Neuronal stem cell (in vitro differentiated cells): ENCODE results near the gene PATJ.
A peak's percentile ranks its signal among the peaks of the same experiment; 100 is the strongest.
"Not testable (repeated sequence)": the region's sequence is repeated elsewhere in the genome, so short reads cannot be mapped to it uniquely, and the experiment has no call there.

ENCODE experiments used
- DNase-seq: peaks from one replicate; pipeline ENCODE4 v3.0.0-alpha.2; 2013; ENCODE audit warnings: low spot score
- H2AFZ ChIP-seq: one replicate; pipeline ENCODE4 v1.6.1; 2013; ENCODE audit warnings: mild to moderate bottlenecking, low read length, inconsistent platforms
- H2AK5ac ChIP-seq: 2 replicates; pipeline ENCODE4 v1.6.1; 2013; ENCODE audit warnings: low read depth, mild to moderate bottlenecking, inconsistent platforms, low read length, moderate library complexity, mixed read lengths
- H2BK120ac ChIP-seq: 2 replicates; pipeline ENCODE4 v1.6.1; 2013; ENCODE audit warnings: low read depth, mild to moderate bottlenecking, inconsistent platforms, low read length, moderate library complexity, mixed read lengths
- H2BK12ac ChIP-seq: one replicate; pipeline ENCODE4 v1.6.1; 2013; ENCODE audit warnings: low read length, inconsistent platforms
- H2BK15ac ChIP-seq: 2 replicates; pipeline ENCODE4 v1.6.1; 2013; ENCODE audit warnings: mild to moderate bottlenecking, low read length, inconsistent platforms, mixed read lengths
- H2BK5ac ChIP-seq: one replicate; pipeline ENCODE4 v1.6.1; 2013; ENCODE audit warnings: inconsistent platforms, mild to moderate bottlenecking, low read length, moderate library complexity
- H3K14ac ChIP-seq: one replicate; pipeline ENCODE4 v1.6.1; 2013; ENCODE audit warnings: low read length, inconsistent platforms
- H3K18ac ChIP-seq: 2 replicates; pipeline ENCODE4 v1.6.1; 2013; ENCODE audit warnings: low read length, inconsistent platforms
- H3K23ac ChIP-seq: 2 replicates; pipeline ENCODE4 v1.6.1; 2013; ENCODE audit warnings: low read depth, mild to moderate bottlenecking, mixed read lengths, low read length, inconsistent platforms; ENCODE audit not compliant: poor library complexity
- H3K27ac ChIP-seq: replicated peaks from 3 replicates; pipeline ENCODE4 v1.5.1; 2013; ENCODE audit warnings: low read length, inconsistent platforms
- H3K27me3 ChIP-seq, 3 experiments: 2 replicates each; pipeline ENCODE4 v1.6.1; 2013; ENCODE audit warnings: low read length in 3 of 3, mild to moderate bottlenecking in 2 of 3, inconsistent platforms in 1 of 3, low read depth in 1 of 3, mixed read lengths in 1 of 3, moderate library complexity in 1 of 3; ENCODE audit not compliant: control insufficient read depth in 3 of 3, insufficient read depth in 3 of 3
- H3K36me3 ChIP-seq, 2 donors: replicated peaks in 1 of 2; 2 replicates each; pipeline ENCODE4 v1.6.1; 2013; ENCODE audit warnings: low read length in 2 of 2; ENCODE audit not compliant: control insufficient read depth in 2 of 2, insufficient read depth in 2 of 2
- H3K4ac ChIP-seq: 2 replicates; pipeline ENCODE4 v1.6.1; 2013; ENCODE audit warnings: inconsistent platforms, mild to moderate bottlenecking, low read length, moderate library complexity
- H3K4me1 ChIP-seq, 2 donors: 1 replicate in 1 of 2; 2 replicates in 1 of 2; pipeline ENCODE4 v1.6.1; 2013; ENCODE audit warnings: low read length in 2 of 2, low read depth in 1 of 2; ENCODE audit not compliant: control insufficient read depth in 2 of 2, insufficient read depth in 1 of 2
- H3K4me2 ChIP-seq: one replicate; pipeline ENCODE4 v1.6.1; 2013; ENCODE audit warnings: mild to moderate bottlenecking, low read length, inconsistent platforms; ENCODE audit not compliant: insufficient read depth, poor library complexity, severe bottlenecking
- H3K4me3 ChIP-seq, 2 donors: 2 replicates each; pipeline ENCODE4 v1.5.1; 2013; ENCODE audit warnings: low read length in 2 of 2, mild to moderate bottlenecking in 2 of 2, inconsistent platforms in 1 of 2, moderate library complexity in 1 of 2
- H3K79me1 ChIP-seq: one replicate; pipeline ENCODE4 v1.6.1; 2013; ENCODE audit warnings: low read depth, mild to moderate bottlenecking, inconsistent platforms, low read length, moderate library complexity
- H3K9ac ChIP-seq: one replicate; pipeline ENCODE4 v1.6.1; 2013; ENCODE audit warnings: mild to moderate bottlenecking, low read depth, low read length, inconsistent platforms; ENCODE audit not compliant: poor library complexity
- H3K9me3 ChIP-seq, 2 donors: replicated peaks in 1 of 2; 2 replicates each; pipeline versions ENCODE3 to v1.6.1; 2013; ENCODE audit warnings: low read length in 2 of 2, mild to moderate bottlenecking in 2 of 2, inconsistent platforms in 1 of 2, low read depth in 1 of 2, mixed read lengths in 1 of 2, moderate library complexity in 1 of 2; ENCODE audit not compliant: control insufficient read depth in 2 of 2, insufficient read depth in 1 of 2
- H4K8ac ChIP-seq: one replicate; pipeline ENCODE4 v1.6.1; 2013; ENCODE audit warnings: low read depth, mild to moderate bottlenecking, inconsistent platforms, low read length, moderate library complexity
- H4K91ac ChIP-seq: one replicate; pipeline ENCODE4 v1.6.1; 2013; ENCODE audit warnings: low read length, low read depth, mild to moderate bottlenecking, inconsistent platforms; ENCODE audit not compliant: poor library complexity
- WGBS, 2 donors: extraction: QIAGEN DNeasy Blood & Tissue Kit; methylation state at CpG; one replicate each; pipeline ENCODE4 v1.1.7; 2013; ENCODE audit warnings: missing lambda C conversion rate in 2 of 2, mixed read lengths in 1 of 2; ENCODE audit not compliant: insufficient read length in 2 of 2, insufficient replicate concordance in 1 of 2; ENCODE audit errors: extremely low coverage in 2 of 2; 5-methylcytosine and 5-hydroxymethylcytosine counted together

The PATJ gene

GRCh38 chr1:62176597-62177312 lies 434.5 kb downstream of the PATJ start:
- Histone ChIP-seq H3K9me3 (no peaks in the 10 kb centered on the region), H3K4me3 (no peak overlapping the region), H3K4me2 (no peak overlapping the region), H4K8ac (no peak overlapping the region), H2BK15ac (no peak overlapping the region), H3K9ac (no peak overlapping the region), H2AK5ac (no peak overlapping the region), H2BK120ac (no peak overlapping the region), H2BK5ac (no peak overlapping the region), H3K79me1 (no peaks in the 10 kb centered on the region), H2BK12ac (no peak overlapping the region), H3K4ac (no peak overlapping the region), H3K18ac (no peak overlapping the region), H3K27me3 (no peaks in the 10 kb centered on the region), H3K23ac (no peak overlapping the region), H2AFZ (no peak overlapping the region), H4K91ac (no peak overlapping the region), H3K14ac (no peak overlapping the region), H3K4me1 (peaks cover 0 to 6% of the 10 kb centered on the region in 2 donors), H3K36me3 (no peaks in the 10 kb centered on the region), H3K27ac (no peak overlapping the region)
- WGBS, 2 donors, result no CpG with 5 or more reads among the region's 14 CpGs
- DNase-seq, result no peak

GRCh38 chr1:62177621-62178020 lies 435.3 kb downstream of the PATJ start:
- no peak overlapping the region for H4K8ac ChIP-seq
- H3K4me2 ChIP-seq, result no peak overlapping the region
- no peaks in the 10 kb centered on the region for H3K36me3 ChIP-seq
- no peak for DNase-seq
- H2BK5ac ChIP-seq, result no peak overlapping the region
- no peak overlapping the region for H3K4me3 ChIP-seq
- WGBS, 2 donors, result no CpG with 5 or more reads among the region's 1 CpG
- H3K18ac ChIP-seq, result no peak overlapping the region
- no peak overlapping the region for H2AK5ac ChIP-seq
- peaks cover 0 to 6% of the 10 kb centered on the region in 2 donors for H3K4me1 ChIP-seq
- H3K79me1 ChIP-seq, result no peaks in the 10 kb centered on the region
- H2BK12ac ChIP-seq, result no peak overlapping the region
- H3K4ac ChIP-seq, result no peak overlapping the region
- H3K27me3 ChIP-seq, result peaks cover 0 to 5% (median 0%) of the 10 kb centered on the region in 3 experiments
- H3K27ac ChIP-seq, result no peak overlapping the region
- H4K91ac ChIP-seq, result no peak overlapping the region
- H2BK15ac ChIP-seq, result no peak overlapping the region
- H3K23ac ChIP-seq, result no peak overlapping the region
- no peak overlapping the region for H3K14ac ChIP-seq
- H3K9ac ChIP-seq, result no peak overlapping the region
- H3K9me3 ChIP-seq, result no peaks in the 10 kb centered on the region
- H2BK120ac ChIP-seq, result no peak overlapping the region
- no peak overlapping the region for H2AFZ ChIP-seq

DNA sequence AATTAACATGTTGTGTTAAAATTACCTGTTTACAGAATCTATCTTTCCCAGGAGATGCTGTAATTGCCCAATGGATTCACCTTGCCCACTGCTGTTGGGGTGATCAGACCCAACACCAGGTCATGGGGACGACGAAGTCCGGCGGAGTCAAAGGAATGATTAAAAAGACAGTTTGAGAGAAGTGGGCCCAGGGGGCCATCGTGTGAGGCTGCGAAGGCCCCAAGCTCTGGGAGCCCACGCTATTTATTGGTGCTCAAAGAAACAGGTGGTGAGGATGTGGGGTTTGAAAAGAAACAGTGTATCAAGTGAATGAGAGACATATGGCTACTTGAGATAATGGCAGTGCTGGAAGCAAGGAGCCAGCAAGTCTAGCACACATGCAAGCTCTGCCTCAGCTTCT lies 436.1 kb downstream of the PATJ start:
- Histone ChIP-seq H2BK15ac (no peak overlapping the region), H2BK5ac (no peak overlapping the region), H3K4me1 (peaks cover 0 to 8% of the 10 kb centered on the region in 2 donors), H3K23ac (no peak overlapping the region), H4K8ac (no peak overlapping the region), H3K79me1 (no peaks in the 10 kb centered on the region), H3K18ac (peak overlapping the region; percentile 40), H4K91ac (no peak overlapping the region), H2BK12ac (peak overlapping the region; percentile 87), H3K27ac (no peak overlapping the region), H3K9me3 (no peaks in the 10 kb centered on the region), H3K14ac (no peak overlapping the region), H3K9ac (no peak overlapping the region), H3K36me3 (no peaks in the 10 kb centered on the region), H3K4me3 (no peak overlapping the region), H3K27me3 (peaks cover 0 to 6% (median 0%) of the 10 kb centered on the region in 3 experiments), H2AK5ac (peak overlapping the region; percentile 69), H3K4me2 (no peak overlapping the region), H2AFZ (no peak overlapping the region), H3K4ac (no peak overlapping the region), H2BK120ac (no peak overlapping the region)
- WGBS, 2 donors, result no CpG with 5 or more reads among the region's 7 CpGs
- no peak for DNase-seq

DNA sequence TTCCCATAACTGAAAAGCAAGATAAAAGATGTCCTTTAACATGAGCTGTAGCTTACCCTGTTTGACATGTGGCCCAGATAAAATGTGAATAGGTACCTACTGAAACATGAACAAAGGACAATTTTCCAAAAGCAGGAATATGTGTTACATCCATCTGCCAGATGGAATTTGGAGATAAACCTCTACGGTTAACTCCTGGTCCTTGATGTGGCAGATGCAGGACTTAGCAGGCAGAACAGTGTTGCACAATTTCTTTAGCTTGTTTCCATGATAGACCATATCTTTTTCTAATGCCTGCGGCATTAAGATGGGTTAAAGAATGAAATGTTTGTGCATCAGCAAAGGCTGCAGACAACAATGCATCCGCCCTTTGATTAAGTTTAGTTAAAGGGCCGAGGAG lies 437.8 kb downstream of the PATJ start:
- not testable (repeated sequence) for H3K79me1 ChIP-seq, H3K36me3 ChIP-seq, H2BK5ac ChIP-seq, H4K8ac ChIP-seq, H3K23ac ChIP-seq, H3K4me2 ChIP-seq, H2BK12ac ChIP-seq, H3K18ac ChIP-seq, DNase-seq, H3K14ac ChIP-seq, H3K27ac ChIP-seq, H2AFZ ChIP-seq, H3K27me3 ChIP-seq, H3K4ac ChIP-seq, H2BK120ac ChIP-seq, H3K4me3 ChIP-seq, H3K9ac ChIP-seq, H2BK15ac ChIP-seq, H4K91ac ChIP-seq, H2AK5ac ChIP-seq, H3K9me3 ChIP-seq
- H3K4me1 ChIP-seq, result peaks cover 0 to 10% of the 10 kb centered on the region in 2 donors
- no CpG with 5 or more reads among the region's 4 CpGs for WGBS, 2 donors
